CD4-positive, alpha-beta T cell treated with Interferon alpha-2 for 1 hour (primary cell): ENCODE results near the gene RBM4.
"Not testable (repeated sequence)": the region's sequence is repeated elsewhere in the genome, so short reads cannot be mapped to it uniquely, and the experiment has no call there.

Source experiments
- DNase-seq, 2 donors: peaks; one replicate each; pipeline ENCODE4 v3.0.0-alpha.2; 2020 to 2022

RBM4 gene, protein sequence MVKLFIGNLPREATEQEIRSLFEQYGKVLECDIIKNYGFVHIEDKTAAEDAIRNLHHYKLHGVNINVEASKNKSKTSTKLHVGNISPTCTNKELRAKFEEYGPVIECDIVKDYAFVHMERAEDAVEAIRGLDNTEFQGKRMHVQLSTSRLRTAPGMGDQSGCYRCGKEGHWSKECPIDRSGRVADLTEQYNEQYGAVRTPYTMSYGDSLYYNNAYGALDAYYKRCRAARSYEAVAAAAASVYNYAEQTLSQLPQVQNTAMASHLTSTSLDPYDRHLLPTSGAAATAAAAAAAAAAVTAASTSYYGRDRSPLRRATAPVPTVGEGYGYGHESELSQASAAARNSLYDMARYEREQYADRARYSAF

DNA sequence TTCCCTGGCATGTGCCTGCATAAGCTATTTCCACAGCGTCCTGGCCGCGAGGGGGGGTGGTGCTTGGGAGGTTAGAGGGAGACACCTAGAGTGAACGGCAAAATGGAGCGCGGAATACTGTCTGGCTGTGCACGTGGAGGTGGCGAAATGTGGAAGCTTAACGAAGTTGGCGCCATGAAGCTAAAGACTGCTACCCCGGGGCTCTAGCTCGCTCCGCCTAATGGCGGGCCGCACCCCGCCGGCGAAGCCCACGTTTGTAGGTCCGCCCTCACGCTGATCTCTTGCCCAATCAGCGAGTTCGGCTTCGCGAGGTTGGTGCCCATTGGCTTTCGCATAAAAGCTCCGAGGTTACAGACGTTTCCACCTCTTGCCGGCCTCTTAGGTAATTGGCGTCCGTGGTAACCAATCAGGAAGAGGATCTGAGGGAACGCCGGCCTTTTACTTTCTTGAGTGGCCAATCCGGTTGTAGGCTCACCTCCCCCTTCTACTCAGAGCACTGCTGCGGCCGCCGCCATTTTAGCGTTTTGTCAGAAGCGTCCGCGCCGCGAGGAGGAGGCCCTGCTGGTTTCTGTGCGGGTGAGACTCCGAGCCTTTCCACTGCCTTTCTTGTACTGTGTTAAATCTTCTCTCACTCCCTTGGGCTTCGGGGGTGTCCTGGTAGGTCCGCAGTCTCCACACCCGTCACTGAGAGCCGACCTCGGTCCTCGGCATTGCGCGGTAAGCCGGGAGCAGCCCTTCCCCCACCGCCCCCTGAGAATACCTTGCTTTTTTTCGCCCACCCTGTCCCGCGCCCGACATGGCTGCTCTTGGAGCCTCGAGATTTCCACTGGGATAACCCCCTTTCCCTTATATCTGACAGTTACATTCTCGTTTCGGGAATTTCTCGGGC lies at the start of gene RBM4:
Gene RBM4, plus strand, starts transcription at position 527 of the 889 bp plus-strand sequence. CDS start 1,009 bp downstream, outside the sequence.
- DNase-seq: peak; percentile 98 to 99

DNA sequence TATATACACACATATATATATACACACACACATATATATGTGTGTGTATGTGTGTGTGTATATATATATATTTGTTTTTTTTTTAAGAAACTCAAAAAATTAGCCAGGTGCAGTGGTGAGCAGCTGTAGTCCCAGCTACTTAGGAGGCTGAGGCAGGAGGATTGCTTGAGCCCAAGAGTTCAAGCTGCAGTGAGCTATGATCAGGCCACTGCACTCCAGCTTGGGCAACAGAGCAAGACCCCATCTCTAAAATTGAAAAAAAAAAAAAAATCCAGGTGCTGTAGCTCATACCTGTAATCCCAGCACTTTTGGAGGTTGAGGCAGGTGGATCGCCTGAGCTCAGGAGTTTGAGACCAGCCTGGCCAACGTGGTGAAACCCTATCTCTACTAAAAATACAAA lies 49.2 kb upstream of the RBM4 start:
- DNase-seq: not testable (repeated sequence)

DNA sequence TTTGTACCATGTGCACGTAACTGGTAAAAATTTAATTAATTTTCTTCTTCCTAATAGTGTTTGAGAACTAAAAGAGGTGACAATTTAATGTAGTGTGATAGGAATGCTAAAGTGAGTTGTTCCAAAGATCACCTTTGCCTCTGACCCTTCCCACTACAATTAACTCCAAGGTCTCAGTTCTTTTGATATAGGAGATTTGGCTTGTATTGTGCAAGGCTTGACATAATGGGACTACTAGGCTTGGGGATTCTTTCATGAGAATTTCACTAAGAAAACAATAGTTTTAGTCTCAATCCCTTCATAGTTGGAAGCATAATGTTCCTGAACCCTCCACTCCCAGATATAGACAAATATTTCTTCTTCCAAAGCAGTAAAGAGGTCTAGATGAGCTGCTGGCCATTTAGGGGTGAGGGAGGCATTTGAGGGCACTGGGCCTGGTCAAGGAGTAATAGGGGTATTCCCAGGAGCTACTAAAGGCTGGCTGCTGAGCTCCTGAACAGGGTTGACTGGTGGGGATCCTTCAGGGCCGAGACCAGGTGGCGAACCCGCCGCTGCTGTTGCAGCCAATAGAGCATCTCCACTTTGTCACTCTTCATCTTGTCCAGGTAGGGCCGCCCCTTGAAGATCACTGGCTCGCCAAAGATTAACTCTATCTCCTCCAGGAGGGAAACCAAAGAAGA lies 48.4 kb upstream of the RBM4 start:
- DNase-seq: no peak

DNA sequence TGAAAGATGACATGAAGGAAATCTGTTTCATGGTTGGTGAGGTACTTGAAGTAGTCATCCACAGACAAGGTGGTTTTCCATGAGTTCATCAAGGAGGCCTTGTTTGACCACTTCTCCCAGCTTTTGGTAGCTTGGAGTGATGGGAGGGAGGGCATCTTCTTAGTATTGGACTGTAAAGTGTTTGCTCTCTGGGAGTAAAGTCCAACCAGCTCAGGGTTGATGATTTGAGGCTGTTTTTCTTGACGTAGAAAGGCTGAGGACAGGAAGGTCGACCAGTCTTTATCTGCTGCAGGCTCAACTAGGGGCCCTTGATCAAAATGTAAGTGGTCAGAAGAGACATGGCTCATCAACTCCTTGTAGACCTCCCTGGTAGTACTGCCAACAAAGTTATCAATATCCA lies 47.3 kb upstream of the RBM4 start:
- no peak for DNase-seq

DNA sequence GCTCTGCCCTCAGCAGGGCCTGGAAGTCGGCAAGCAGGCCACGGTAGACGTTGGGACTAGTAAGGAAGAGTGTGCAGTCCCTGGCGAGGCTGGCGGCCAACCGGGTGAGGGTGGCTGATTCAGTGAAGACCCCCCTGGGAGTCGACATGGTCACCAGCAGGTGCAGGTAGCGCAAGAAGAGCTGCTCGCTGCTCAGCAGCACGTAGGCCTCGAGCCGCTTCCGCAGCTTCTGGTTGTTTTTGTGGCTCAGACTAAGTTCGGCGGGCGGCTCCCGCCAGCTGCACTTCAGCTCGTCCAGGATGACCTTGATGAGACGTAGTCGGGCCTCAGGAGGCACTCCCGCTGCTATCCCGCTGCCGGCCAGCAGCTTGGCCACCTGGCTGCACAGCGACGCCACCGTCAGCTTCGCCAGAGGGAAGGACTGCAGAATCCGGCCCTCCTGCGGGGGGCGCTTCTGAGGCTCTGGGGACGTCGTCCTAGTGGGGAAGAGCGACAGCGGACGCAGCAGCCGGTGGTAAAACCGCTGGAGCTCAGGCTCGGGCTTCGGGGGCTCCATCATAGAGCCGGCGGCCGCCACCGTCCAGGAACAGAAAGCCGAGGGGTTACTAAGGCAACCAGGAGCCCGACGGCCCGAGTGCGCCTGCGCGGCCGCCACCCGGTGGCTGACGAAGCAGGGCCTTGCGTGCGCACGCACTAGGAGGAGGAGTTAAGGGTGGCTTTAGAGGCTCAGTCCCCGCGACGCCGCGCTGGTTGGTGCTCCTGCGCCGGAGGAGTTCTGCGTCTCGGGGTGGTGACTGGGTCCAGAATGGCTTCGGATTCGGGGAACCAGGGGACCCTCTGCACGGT lies 45.8 kb upstream of the RBM4 start, which contains the start of the genes CCDC87 and CCS:
Gene CCDC87, minus strand, starts transcription at position 607 of the 846 bp plus-strand sequence. Its CDS starts 48 bp downstream, at position 559.
Gene CCS, plus strand, starts transcription at position 729 of the 846 bp plus-strand sequence. Its CDS starts 77 bp downstream, at position 806.
- DNase-seq: peak; percentile 99

DNA sequence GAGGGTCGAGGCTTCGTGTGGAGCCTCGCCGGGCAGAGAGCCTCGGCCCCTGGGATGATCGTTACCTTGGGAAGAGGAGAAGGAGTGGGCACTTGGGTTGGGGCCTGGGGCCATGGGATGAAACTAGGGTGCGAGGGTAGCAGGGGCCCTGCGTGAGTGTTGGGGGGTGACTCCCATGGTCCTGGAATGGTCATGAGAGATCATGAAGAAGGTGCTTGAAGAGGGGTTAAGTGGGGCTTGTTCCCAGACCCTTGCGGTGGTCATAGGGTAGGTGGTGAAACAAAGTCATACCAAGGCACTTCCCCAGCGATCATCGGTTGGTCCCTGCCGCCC lies 45.2 kb upstream of the RBM4 start:
- no peak for DNase-seq

DNA sequence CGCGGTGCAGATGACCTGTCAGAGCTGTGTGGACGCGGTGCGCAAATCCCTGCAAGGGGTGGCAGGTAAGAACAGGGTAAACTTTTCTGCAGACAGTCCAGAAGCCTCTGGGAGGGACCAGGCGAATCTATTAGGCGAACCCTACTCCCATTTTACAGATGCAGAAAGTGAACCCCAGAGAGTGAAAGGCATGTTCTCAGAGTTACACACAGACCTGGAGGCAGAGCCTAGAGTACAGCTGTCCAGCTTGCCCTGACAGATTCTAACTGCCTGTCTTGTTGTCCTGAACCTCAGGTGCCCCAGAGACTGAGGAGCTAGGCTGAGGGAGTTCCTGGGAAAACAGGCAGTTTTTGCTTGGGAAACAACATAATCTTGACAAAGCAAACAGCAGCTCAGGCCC lies 44.9 kb upstream of the RBM4 start:
- no peak for DNase-seq

DNA sequence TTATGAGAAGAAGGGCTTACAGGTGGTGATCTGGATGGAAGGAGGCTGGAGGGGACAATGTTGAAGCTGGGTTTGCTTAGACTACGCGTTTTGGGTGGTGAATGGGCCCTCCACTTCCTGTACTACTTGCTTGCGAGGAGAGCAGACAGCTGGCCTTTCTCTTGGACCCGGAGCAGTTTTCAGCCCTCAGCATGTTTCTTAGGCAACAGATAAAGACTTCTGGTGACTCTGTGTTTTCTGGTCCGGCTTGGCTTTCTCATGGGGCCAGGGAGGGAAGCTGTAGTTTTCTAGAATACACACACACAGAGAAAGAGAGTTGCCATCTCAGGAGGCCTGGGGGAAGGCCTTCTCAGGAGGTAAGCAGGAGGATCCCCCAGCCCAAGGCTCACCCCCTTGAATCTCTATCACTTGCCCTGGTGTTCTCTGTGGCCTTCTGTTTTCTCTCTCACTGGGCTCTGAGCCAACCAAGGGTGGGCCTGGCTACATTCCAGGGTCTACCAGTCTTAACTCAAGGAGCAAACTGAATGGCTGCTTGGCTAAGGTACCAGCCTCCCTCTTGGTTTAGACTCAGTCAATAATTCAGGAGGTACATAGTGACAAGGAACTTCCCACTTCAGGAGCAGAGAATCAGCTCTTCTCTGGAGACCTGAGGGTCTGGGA lies 43.1 kb upstream of the RBM4 start:
- DNase-seq: no peak

DNA sequence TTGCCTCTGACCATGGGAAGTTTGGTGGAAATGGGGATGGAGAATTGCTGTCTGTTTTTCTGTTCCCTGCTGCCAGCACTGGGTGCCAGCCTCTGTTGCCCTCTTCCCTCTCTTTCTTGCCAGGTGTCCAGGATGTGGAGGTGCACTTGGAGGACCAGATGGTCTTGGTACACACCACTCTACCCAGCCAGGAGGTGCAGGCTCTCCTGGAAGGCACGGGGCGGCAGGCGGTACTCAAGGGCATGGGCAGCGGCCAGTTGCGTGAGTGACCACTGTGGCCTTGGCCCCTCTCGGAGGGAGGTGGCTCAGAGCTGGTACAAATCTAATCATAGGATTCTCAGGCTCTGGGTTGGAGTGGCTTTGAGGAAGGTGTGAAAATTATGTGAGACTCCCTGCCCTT lies 39.5 kb upstream of the RBM4 start:
- no peak for DNase-seq

DNA sequence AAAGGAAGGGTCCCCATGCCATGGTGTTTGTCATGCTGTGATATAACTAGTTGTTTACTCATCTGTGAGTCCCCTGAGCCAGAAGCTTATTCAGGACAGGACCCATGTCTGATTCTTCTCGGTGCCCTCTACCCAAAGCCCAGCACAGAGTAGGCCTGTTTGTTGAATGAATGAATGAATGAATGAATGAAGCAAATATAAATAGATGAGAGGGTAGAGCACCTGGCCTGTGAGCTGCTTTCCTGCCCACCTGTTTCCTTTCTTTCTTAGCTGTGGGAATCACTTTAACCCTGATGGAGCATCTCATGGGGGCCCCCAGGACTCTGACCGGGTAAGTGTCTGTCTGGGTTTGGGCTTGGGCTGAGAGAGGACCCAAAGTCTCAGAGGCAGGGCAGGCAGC lies 38.3 kb upstream of the RBM4 start:
- DNase-seq: no peak

DNA sequence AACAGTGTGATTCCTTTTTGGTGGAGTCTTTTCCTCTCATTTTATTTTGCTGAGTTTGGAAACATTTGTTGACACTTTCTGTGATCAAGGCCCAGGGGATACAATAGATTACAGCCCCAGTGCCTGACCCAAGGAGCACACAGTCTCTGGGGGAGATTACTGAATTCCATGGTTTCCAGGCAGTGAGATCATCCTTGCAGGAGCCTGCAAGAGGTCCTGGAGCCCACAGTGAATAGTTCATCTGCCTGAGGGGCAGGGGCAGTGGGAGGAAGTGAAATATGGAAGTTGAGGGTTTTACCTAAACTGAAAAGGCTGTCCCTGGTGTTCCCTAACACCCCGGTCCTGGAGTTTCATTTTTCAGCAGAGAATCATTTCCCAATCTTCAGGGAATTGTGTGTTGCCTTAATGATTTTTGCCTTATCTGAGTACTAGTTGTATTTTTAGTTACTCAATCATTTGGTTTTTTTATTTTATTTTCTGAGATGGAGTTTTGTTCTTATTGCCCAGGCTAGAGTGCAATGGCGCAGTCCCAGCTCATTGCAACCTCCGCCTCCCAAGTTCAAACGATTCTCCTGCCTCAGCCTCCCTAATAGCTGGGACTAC lies 37.8 kb upstream of the RBM4 start:
- DNase-seq: no peak

DNA sequence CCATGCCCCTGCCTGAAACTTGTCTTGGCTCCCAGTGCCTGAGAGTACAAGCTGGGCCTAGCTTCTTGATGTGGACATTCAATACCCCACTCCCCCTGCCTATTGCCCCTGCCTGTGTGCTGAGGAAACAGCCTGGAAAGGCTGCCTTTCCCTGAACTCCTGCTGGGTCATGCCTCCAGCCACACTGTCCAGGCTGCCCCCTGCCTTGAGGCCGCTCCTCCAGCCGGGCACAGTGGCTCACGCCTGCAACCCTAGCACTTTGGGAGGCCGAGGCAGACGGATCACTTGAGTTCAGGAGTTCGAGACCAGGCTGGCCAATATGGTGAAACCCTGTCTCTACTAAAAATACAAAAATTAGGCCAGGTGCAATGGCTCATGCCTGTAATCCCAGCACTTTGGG lies 35.4 kb upstream of the RBM4 start:
- no peak for DNase-seq

DNA sequence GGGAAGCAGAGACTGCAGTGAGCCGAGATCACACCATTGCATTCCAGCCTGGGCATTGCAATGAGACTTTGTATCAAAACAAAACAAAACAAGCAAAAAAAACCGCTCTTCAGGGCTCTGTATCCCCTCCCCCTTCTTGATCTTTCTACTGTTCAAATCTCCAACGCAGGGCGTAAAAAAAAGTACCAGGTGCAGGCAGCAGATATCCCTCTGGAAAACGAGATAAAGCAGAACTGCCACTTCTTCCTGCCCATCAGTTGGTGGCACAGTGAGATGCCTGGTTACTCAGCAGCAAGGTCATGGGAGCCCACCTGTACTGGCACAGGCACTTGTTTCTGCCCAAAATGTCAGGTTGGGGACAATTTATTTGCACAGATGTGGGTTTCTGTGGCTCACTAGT lies 34.3 kb upstream of the RBM4 start:
- DNase-seq: no peak

DNA sequence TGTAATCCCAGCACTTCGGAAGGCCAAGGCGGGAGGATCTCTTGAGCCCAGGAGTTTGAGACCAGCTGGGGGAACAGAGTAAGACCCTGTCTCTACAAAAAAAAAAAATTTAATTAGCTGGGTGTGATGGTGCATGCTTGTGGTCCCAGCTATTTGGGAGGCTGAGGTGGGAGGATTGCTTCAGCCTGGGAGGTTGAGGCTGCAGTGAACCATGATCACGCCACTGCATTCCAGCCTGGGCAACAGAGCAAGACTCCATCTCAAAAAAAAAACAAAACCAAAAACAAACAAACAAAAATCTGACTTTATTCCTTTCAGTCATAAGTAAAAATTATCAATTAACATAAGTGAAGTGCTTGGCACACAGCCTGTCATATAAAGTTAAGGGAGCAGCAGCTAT lies 31.9 kb upstream of the RBM4 start:
- DNase-seq: not testable (repeated sequence)

DNA sequence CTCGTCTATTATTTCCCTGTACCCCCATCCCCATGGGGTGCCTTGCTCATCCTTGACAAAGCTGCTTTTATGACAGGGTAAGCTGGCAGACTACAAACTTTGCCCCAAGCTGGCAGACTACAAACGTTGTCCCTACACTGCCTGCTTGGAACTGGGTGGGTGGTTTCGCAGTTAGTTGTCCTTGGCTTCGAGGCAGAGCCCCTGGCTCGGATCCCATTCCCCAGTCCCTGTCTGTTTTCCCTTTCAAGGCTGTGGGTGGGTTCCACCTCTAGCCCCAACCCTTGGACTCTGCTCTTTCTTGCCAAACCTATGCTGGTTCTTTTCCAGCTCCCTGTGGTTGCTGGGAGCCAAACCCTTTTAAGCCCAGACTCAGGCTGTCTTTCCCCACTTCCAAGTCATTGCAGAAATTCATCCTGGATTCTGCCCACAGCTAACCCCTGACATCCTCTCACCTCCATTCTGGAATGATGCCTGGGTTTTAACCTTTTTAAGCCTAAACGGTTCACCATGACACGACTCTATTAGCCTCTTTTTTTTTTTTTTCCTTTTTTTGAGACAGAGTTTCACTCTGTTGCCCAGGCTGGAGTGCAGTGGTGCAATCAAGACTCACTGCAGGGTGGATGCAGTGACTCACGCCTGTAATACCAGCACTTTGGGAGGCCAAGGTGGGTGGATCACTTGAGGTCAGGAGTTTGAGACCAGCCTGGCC lies 31.2 kb upstream of the RBM4 start:
- DNase-seq: no peak

DNA sequence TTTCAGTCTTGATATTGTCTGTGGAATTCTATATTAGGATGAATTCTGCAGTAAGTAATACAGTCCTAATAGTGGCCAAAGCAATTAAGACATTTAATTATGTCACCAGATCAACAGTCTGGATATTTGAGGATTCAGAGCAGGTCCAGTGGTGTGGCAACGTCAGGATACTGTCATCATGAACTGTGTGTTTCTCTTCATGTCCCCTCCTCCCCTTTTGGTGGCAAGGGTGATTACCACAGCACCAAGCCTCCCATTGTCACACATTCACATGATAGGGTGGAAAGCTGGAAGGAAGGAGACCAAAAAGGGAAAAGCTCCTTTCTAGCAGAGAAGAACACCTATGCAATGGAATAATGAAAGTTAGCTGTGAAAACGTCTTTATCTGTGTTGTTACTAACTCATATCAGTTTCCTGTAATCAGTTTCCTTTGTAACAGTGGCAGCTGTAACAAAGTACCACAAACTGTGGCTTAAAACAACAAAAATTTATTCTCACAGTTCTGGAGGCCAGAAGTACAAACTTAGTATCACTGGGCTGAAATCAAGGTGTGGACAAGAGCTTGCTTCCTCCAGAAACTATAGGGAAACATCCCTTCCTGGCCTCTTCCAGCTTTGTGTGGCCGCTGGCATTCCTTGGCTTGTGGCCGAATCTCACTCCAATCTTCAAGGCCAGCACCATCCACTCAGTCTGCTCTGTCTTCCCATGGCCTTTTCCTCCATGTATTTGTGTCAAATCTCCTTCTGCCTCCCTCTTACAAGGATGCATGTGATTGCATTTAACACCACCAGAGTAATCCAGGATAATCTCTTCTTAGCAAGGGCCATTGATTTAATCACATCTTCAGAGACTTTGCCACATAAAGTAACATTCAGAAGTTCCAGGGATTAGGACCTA lies 28.5 kb upstream of the RBM4 start:
- DNase-seq: no peak

DNA sequence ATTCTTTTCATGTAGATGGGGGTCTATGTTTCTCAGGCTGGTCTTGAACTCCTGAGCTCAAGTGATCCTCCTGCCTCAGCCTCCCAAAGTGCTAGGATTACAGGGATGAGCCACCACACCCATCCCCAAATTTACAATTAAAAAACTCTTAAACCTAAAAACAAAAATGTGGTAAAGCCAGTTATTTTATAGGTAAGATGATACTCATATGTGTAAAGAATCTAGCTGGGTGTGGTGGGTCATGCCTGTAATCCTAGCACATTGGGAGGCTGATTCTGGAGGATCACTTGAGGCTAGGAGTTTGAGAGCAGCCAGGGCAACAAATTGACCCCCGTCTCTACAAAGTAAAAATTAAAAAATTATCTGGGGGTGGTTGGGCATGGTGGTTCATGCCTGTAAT lies 26.0 kb upstream of the RBM4 start:
- no peak for DNase-seq

DNA sequence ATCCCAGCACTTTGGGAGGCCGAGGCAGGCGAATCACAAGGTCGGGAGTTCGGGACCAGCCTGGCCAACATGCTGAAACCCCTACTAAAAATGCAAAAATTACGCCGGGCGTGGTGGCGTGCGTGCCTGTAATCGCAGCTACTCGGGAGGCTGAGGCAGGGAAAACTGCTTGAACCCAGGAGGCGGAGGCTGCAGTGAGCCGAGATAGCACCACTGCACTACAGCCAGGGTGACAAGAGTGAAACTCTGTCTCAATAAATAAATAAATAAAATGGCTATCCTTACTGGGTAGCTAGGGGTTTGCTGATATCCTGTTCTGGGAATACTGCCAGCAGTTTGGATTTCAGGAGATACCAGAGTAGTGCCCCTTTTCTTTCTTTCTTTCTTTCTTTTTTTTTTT lies 24.4 kb upstream of the RBM4 start:
- no peak for DNase-seq

DNA sequence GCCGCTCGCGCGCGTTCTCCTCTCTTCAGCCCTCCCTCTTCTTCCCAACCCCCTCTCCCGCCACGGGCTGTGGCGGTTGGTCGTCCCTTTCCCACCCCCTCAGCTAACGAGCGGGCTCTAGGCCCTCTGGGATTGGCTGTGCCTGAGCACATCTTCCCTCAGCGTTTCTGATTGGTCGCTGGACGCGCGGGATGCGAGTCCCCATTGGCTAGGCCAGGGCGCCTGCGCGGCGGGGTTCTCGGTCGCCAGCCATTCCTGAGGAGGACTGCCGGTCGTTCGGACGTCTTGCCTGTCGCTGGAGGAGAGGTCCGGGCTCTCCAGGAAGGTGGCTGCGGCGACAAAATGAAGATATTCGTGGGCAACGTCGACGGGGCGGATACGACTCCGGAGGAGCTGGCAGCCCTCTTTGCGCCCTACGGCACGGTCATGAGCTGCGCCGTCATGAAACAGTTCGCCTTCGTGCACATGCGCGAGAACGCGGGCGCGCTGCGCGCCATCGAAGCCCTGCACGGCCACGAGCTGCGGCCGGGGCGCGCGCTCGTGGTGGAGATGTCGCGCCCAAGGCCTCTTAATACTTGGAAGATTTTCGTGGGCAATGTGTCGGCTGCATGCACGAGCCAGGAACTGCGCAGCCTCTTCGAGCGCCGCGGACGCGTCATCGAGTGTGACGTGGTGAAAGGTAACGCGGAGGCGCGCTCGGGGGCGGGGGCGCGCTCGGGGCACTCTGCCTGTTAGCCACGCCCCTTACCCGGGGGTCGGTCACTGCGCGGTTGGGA lies 21.9 kb upstream of the RBM4 start, which contains the start of gene RBM14:
Gene RBM14, plus strand, starts transcription at position 252 of the 776 bp plus-strand sequence. Its CDS starts 91 bp downstream, at position 343.
- DNase-seq: peak; percentile 99
